ENCODE results near the gene IPCEF1. TPM values are rescaled to one million over a fixed set of nuclear protein-coding genes. Genes with fewer than 3 reads are reported as not detected.

Gene IPCEF1
- total RNA-seq, 2 donors from 2014 or later: 15.6 to 20.2 TPM

DNA sequence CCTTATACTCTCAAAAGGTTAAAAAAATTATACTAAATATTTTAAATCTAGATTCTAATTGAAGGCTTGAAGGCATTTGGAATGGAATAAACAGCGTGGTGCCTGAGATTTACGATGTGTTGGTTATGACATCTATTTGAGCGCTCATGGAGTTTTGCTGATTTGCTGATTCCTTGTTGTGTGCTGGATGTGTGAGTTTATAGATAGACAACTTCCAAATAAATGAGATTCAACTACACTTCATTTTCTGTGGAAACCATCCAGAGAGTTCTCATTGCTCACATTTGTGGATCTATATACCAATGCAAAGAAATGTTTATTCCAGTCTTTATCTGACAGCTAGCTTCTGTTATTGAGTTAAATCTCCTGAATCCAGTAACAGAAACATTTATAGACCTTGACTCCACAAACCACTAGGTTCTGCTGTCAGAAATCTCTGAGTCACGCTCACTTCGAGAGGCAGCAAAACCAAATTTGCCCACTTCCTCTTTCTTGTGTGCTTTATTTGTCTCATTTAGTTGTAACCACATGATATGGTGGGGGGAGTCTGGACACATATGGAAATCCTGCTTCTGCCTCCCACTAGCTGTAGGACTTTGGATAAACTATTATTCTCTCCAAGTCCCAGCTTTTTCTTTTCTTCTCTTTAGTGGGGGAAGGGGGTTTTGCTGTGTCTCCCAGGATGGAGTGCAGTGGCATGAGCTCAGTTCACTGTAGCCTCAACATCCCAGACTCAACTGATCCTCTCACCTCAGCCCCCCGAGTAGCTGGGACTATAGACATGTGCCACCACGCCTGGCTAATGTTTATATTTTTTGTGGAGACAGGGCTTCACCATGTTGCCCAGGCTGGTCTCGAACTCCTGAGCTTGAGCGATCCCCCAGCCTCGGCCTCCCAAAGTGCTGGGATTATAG, 54.5 kb downstream of the IPCEF1 start:
- peaks cover under 1% of the 10 kb centered on the region for H3K9me3 Mint-ChIP-seq
- H3K4me3 Mint-ChIP-seq: no peak overlapping the region
- H3K4me1 Mint-ChIP-seq: peaks cover 4% of the 10 kb centered on the region
- H3K27ac Mint-ChIP-seq: no peak overlapping the region
- peak; percentile 92 for ATAC-seq (replicated peaks)
- H3K27me3 Mint-ChIP-seq: no peaks in the 10 kb centered on the region
- H3K36me3 Mint-ChIP-seq (ENCODE audit: low read depth): no peaks in the 10 kb centered on the region

DNA sequence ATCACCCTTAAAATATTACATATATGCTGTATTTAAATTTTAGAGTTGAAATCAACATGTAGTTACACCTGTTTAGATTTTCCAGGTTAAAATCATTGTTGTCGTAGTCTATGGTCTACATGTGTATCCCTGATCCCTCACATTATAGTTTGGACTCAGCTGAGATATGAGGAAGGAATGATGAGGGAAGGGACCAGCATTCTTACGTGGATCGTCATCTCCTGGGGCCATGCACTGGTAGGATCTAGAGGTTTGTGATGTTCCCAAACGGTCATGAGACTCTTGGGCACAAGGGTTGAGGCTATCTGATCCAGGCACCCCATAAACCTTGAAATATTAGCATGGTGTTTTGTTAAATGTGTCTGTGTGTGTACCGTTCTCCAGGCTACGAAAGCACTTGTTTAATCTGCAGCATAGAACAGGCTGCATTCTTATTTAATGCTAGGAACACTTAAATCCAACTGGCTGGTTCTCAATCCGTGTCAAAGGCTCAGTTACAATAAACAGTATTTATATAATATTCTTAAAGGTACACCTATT, 55.4 kb downstream of the IPCEF1 start:
- H3K27ac Mint-ChIP-seq: no peak overlapping the region
- H3K9me3 Mint-ChIP-seq: no peaks in the 10 kb centered on the region
- H3K27me3 Mint-ChIP-seq: no peaks in the 10 kb centered on the region
- no peaks in the 10 kb centered on the region for H3K36me3 Mint-ChIP-seq (ENCODE audit: low read depth)
- no peak overlapping the region for H3K4me3 Mint-ChIP-seq
- ATAC-seq (replicated peaks): no peak
- H3K4me1 Mint-ChIP-seq: peaks cover 4% of the 10 kb centered on the region

DNA sequence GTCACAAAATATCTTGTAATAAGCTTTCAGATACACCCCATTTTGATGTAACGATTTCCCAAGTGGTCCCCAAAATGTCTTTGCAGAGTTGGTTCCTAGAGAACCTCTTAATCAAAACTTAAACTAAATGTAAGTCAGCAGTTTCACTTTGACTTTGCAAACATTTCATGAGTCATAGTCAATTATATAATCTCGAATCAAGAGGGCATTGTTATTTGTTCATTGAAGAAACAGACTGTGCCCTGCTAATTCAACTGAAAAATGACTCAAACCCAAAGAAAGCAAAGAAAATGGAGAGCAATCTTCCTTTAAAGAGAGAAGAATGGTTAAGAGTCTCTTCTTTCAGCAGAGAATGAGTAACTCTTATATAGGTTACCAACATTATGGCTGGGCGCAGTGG, 58.3 kb downstream of the IPCEF1 start:
- Mint-ChIP-seq H3K9me3 (no peaks in the 10 kb centered on the region), H3K4me1 (peaks cover 4% of the 10 kb centered on the region), H3K36me3 (ENCODE audit: low read depth) (no peaks in the 10 kb centered on the region), H3K27me3 (no peaks in the 10 kb centered on the region), H3K4me3 (no peak overlapping the region), H3K27ac (peak overlapping the region; percentile 56)
- peak; percentile 50 for ATAC-seq (replicated peaks)

DNA sequence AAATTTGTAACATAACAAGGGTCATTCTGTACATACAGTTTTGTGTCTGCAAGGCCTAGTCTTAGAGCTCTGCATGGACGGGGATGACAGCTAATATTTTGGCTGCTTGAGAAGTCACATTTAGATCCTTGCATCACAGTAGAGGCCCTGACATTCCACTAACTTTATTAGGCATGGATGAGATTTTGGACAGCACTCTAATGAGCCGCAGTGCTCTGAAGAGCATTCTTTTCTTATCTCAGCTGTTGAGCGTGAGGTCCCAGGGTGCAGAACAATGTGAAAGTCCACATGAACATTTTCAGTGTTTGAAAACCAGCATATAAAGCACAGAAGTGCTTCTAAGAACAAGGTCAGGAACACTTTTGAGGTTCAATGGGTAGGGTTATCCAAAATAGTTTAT, 58.9 kb downstream of the IPCEF1 start:
- Mint-ChIP-seq H3K27me3 (no peaks in the 10 kb centered on the region), H3K4me1 (peaks cover 4% of the 10 kb centered on the region), H3K4me3 (no peak overlapping the region), H3K9me3 (no peaks in the 10 kb centered on the region), H3K27ac (no peak overlapping the region), H3K36me3 (ENCODE audit: low read depth) (no peaks in the 10 kb centered on the region)
- no peak for ATAC-seq (replicated peaks)

DNA sequence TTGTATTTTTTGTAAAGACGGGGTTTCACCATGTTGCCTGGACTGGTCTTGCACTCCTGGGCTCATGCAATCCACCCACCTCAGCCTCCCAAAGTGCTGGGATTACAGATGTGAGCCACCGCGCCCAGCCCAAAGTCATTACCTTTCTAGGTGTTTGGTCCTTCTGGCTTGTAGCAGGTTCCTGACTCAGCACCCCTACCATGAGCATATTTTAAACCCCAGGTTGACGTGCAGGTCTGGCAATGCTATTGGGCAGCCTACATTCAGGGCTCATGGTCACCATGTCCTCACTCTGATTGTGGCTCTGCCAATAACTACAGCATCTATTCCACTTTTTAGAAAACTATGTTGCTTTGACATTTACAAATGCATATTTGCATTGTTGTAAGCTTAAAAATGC, 59.4 kb downstream of the IPCEF1 start:
- no peak overlapping the region for H3K4me3 Mint-ChIP-seq
- H3K27ac Mint-ChIP-seq: no peak overlapping the region
- H3K9me3 Mint-ChIP-seq: no peaks in the 10 kb centered on the region

DNA sequence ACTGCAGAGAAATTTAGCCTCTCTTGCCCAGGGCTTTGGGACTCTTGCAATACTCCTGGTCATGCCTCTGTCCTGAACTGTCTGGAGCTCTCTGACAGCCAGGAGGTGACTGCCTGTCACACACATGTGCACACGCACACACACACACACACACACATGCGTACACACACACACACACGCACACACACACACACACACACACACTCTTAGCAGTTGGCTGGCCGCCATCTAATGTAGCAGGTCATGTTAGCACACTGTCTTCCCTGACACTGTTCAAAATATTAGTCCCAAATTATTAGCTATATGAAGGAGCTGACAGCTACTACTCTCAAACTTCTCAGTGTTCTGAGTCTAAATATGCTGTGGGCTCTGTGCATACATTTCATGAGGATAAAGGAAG, 60.9 kb downstream of the IPCEF1 start:
- ATAC-seq (replicated peaks): no peak
- no peaks in the 10 kb centered on the region for H3K27me3 Mint-ChIP-seq

More for the DNA sequence above, 59.4 kb downstream of the IPCEF1 start:
- Mint-ChIP-seq H3K27me3 (no peaks in the 10 kb centered on the region), H3K36me3 (ENCODE audit: low read depth) (no peaks in the 10 kb centered on the region), H3K4me1 (peaks cover 4% of the 10 kb centered on the region)
- no peak for ATAC-seq (replicated peaks)

DNA sequence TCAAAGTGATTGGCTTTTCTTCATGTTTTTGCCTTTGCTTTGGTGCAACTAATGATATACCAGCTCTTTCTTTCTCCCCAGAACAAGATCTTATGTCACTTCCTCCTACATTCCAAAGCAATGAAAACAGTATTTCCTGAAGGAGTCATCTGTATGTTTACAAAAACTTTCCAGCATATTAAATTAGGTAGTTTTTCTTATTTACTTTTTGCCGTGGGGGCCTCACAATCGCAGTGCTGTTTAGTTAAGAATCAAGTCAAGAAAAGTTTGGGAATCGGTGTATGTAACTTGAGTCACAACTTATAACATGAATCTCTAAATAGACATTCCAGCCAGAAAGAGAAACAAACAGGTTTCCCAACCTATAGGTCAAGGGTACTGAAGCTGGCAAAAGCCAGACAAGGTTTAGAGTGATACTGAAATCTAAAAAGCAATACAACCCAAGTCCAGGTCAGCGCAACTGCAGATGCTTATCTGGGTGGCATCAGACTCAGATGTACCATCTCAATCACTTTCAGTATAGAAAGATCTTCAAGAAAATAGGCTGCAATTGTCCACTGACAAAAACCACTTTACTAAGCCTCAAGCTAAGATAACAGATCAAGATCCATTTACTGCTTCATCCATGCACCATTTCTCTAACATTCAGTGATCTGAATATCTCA, 63.6 kb downstream of the IPCEF1 start:
- Mint-ChIP-seq H3K27ac (no peak overlapping the region), H3K4me3 (no peak overlapping the region), H3K4me1 (no peaks in the 10 kb centered on the region), H3K9me3 (no peaks in the 10 kb centered on the region), H3K36me3 (ENCODE audit: low read depth) (no peaks in the 10 kb centered on the region), H3K27me3 (no peaks in the 10 kb centered on the region)
- ATAC-seq (replicated peaks): no peak

More for the DNA sequence above, 60.9 kb downstream of the IPCEF1 start:
- no peak overlapping the region for H3K4me3 Mint-ChIP-seq
- no peaks in the 10 kb centered on the region for H3K36me3 Mint-ChIP-seq (ENCODE audit: low read depth)
- H3K9me3 Mint-ChIP-seq: no peaks in the 10 kb centered on the region
- H3K4me1 Mint-ChIP-seq: peaks cover 4% of the 10 kb centered on the region
- no peak overlapping the region for H3K27ac Mint-ChIP-seq

DNA sequence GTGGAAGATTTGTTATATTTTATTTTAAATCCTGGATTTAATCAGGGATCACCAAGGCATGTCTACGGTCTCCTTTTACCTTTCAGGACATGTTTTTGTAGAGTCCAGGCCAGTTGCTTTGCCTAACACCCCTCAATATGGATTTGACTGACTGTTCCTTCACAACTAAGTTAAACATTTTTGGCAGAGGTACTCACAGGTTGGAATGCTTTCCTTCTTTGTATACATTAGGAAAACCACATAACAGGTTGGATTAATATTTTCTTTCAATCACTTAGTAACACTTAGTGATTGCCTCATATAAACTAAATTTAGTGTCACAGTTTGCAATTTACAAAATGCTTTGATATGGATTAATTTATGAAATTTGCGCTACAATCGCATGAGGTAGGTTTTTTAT, 64.5 kb downstream of the IPCEF1 start:
- Mint-ChIP-seq H3K27ac (no peak overlapping the region), H3K4me1 (no peaks in the 10 kb centered on the region), H3K9me3 (no peaks in the 10 kb centered on the region), H3K4me3 (no peak overlapping the region), H3K36me3 (ENCODE audit: low read depth) (no peaks in the 10 kb centered on the region), H3K27me3 (no peaks in the 10 kb centered on the region)
- no peak for ATAC-seq (replicated peaks)

DNA sequence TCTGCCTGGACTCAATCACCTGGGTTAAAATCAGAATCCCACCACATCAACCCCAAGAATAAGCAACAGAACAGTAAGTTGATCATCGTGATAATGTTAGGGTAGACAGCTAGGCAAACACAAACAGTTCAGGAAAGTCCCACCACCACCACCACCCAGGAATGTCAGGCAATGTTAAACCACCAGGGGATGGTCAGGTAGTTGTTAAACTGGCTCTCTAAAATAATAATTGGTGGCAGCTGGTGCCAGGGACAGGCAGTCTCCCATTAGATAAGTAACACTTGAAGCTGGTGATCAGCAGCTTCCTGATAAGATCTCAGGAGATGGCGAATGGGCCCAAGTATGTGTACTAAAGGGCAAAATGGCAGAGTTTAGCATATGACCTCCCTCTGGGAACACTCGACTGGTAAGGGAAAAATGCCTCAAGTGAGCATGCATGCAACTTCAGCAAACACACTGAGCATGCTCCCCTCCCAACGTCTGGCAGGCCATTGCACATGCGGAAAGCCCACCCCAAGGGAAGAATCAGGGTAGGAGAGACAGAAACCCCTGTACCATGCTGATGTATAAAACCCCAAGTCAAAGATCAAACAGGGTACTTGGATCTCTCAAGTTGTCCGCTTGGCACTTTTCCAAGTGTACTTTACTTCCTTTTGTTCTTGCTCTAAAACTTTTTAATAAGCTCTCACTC, 66.6 kb downstream of the IPCEF1 start:
- Mint-ChIP-seq H3K9me3 (no peaks in the 10 kb centered on the region), H3K36me3 (ENCODE audit: low read depth) (no peaks in the 10 kb centered on the region), H3K4me3 (no peak overlapping the region), H3K27me3 (no peaks in the 10 kb centered on the region), H3K27ac (no peak overlapping the region), H3K4me1 (no peaks in the 10 kb centered on the region)
- ATAC-seq (replicated peaks): no peak

DNA sequence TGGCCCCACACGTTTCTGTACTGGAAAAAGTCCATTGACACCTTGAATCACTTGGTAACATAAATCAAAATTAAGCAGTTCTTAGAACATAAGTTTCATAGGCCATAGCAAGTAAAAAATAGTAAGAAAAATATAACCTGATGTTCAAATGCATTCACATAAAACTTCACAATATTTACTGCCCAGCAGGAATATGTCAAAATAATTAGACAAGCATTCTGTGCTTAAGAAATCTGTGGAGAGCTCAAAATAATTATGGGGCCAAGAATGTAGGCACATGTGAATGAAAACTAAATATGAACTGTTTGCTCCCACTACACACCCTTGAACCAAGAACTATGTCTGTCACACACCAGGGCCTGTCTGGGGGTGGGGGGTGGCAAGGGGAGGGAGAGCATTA, 70.8 kb downstream of the IPCEF1 start:
- Mint-ChIP-seq H3K36me3 (ENCODE audit: low read depth) (no peaks in the 10 kb centered on the region), H3K4me1 (no peaks in the 10 kb centered on the region), H3K27me3 (no peaks in the 10 kb centered on the region), H3K27ac (no peak overlapping the region), H3K4me3 (no peak overlapping the region), H3K9me3 (no peaks in the 10 kb centered on the region)
- no peak for ATAC-seq (replicated peaks)

DNA sequence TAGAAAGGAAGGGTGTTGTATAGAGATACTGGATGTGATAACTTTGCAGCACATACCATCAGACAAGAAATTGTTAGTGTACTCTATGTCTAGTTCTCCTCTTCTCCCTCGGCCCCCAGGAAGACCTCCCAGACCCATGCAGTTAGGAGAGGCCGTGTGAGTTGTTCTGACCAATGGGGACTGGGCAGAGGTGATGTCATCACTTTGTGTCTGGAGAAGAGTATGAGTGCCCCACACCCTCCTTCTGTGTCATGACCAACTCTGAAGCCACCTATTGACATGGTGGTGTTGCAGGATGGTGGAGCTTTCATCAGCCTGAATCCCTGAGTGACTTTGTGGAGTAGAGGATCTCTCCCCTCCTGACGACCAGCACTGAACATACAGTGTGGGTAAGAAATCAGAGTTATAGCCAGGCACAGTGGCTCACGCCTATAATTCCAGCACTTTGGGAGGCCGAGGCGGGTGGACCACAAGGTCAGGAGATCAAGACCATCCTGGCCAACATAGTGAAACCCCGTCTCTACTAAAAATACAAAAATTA, 72.2 kb downstream of the IPCEF1 start:
- H3K27me3 Mint-ChIP-seq: no peaks in the 10 kb centered on the region
- no peaks in the 10 kb centered on the region for H3K9me3 Mint-ChIP-seq
- no peak for ATAC-seq (replicated peaks)
- no peak overlapping the region for H3K4me3 Mint-ChIP-seq
- no peaks in the 10 kb centered on the region for H3K36me3 Mint-ChIP-seq (ENCODE audit: low read depth)
- no peaks in the 10 kb centered on the region for H3K4me1 Mint-ChIP-seq
- no peak overlapping the region for H3K27ac Mint-ChIP-seq

DNA sequence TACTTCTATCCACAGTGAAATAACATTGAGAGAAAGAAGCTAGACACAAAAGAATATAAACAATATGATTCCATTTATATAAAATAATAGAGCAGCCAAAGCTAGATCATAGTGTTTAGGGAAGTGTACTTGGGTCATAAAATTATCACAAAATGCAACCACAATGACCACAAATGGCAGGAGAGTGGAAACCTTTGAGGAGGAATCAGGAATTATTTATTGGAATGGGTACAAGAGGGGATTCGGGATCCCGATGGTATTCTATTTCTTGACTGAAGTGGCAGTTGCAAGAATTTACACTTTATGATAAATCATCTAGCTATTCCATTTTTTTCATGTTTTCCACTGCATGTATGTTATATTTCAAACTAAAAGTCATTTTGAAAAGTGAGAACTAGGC, 76.1 kb downstream of the IPCEF1 start:
- Mint-ChIP-seq H3K4me1 (peaks cover 15% of the 10 kb centered on the region), H3K9me3 (no peaks in the 10 kb centered on the region), H3K27ac (no peak overlapping the region), H3K36me3 (ENCODE audit: low read depth) (no peaks in the 10 kb centered on the region), H3K27me3 (no peaks in the 10 kb centered on the region), H3K4me3 (no peak overlapping the region)
- no peak for ATAC-seq (replicated peaks)

DNA sequence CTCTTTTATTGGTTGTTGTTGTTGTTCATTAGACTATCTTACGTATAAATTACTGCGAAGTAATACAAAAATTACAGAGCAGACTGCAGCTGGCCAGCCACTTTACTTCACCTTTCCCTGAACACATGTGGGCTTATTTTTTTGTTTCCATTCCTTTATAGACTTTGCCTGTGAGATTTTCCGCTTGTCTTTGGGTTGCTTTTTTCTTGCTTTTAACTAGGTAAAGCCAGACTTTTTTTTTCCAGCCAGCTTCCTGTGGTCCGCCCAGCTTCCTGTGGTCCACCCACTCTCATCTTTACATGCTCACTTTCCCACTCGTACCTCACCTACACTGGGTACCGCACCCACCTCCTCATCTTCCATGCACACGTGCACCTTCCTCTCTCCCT, 79.0 kb downstream of the IPCEF1 start:
- H3K36me3 Mint-ChIP-seq (ENCODE audit: low read depth): no peaks in the 10 kb centered on the region

More for the DNA sequence above, 79.0 kb downstream of the IPCEF1 start:
- peaks cover 15% of the 10 kb centered on the region for H3K4me1 Mint-ChIP-seq
- peak overlapping the region; percentile 77 for H3K27ac Mint-ChIP-seq
- ATAC-seq (replicated peaks): peak; percentile 62
- no peaks in the 10 kb centered on the region for H3K9me3 Mint-ChIP-seq
- peak overlapping the region; percentile 77 for H3K4me3 Mint-ChIP-seq
- H3K27me3 Mint-ChIP-seq: no peaks in the 10 kb centered on the region
